NOMO-1 (cell line): ENCODE measurements around the gene OR13F1.
"Not testable (repeated sequence)": the region's sequence is repeated elsewhere in the genome, so short reads cannot be mapped to it uniquely, and the experiment has no call there.

Experiments used
- DNase-seq, 2 experiments: peaks; one replicate each; lab custom pipeline; 2025; ENCODE audit not compliant: unreplicated experiment in 2 of 2; lab: John Stamatoyannopoulos, UW

The OR13F1 gene

GRCh38 chr9:104503963-104504362 is at the start of gene OR13F1:
OR13F1 (plus strand) TSS chr9:104504263; CDS start chr9:104504263, 0 bp downstream.
- DNase-seq: no peak

DNA sequence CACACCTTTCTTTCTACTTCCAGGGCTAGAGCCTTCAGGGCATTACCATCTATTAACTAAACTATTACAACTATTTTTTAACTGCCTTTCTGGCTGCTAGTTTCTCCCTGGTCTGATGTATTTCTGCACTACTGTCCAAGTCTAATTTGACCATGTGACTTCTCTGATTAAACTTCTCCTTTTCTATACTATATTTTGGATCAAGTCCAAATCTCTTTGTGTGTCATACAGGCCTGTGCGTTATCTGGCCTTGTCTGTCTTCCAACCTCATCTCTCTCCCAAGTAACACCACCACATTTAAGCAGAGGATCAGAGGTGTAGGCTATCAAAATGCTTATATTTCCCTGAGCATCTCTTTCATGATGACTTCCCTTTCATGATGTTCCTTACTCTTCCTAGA is 47.2 kb upstream of the OR13F1 start:
- DNase-seq: no peak

DNA sequence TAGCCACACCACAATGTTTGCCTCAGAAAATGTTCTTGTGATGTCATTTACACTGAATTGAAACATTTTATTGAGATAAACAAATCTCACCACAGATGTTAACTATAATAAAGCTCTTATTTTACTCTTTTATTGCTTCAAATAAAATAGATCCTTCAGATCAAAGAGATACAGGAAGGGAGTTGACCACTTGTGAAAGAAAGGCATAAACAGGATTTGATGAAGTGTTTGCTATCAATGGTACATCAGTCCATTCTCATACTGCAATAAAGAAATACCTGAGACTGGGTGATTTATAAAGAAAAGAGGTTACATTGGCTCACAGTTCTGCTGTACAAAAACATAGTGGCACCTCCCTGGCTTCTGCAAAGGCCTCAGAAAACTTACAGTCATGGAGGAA is 40.2 kb upstream of the OR13F1 start:
- DNase-seq: no peak

- DNase-seq: no peak
Observed at GRCh38 chr9:104468261-104468660, 35.8 kb upstream of the OR13F1 start.

GRCh38 chr9:104482921-104483570 is 21.0 kb upstream of the OR13F1 start:
- no peak for DNase-seq

DNA sequence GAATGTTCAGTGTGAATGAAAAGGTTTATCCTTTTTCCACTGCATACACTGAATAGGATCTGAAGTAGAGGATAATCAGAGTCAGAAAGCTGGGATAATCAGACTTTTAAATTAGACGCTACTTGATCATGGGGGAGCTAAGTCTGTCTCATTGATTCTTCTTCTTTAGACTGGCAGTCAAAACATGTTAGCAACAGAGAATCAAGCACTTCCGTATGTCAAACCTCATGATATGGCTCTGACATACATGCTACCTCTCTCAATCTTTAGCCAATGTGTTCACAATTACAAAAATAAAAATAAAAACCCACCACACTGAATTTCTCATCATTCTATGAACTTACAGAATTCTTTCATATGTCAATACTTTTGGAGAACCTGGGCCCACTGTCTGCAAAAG is 19.0 kb upstream of the OR13F1 start:
- no peak for DNase-seq

GRCh38 chr9:104494808-104495207 is 9.3 kb upstream of the OR13F1 start:
- DNase-seq: no peak

DNA sequence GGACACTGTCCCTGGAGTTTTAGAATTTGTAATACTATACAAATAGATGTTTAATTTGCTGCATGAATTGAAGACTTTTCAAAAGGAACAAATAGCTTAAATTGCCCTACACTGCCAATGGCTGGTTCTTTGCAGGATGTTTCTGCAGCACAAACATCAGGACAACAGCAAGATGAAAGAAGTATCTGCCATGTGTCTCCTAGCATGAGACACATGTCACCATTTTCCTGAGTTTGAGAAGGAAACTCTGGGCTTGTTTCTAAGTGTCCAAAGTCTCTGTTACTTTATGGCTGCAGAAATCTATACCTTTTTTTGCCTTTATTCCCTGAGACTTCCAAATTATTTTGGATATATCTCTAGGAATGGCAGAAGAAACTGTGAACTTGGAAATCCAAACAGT is 623 bp upstream of the OR13F1 start:
- no peak for DNase-seq

GRCh38 chr9:104506565-104506964 is 2.5 kb downstream of the OR13F1 start:
- no peak for DNase-seq

- DNase-seq: no peak
Observed at GRCh38 chr9:104514901-104515300, 10.8 kb downstream of the OR13F1 start.

- DNase-seq: not testable (repeated sequence)
Observed at GRCh38 chr9:104520241-104520640, 16.2 kb downstream of the OR13F1 start.

- no peak for DNase-seq
Observed at GRCh38 chr9:104527109-104527508, 23.0 kb downstream of the OR13F1 start, which contains the start of gene OR13C4. OR13C4 (minus strand) TSS chr9:104527209; CDS start chr9:104527209, 0 bp downstream.

DNA sequence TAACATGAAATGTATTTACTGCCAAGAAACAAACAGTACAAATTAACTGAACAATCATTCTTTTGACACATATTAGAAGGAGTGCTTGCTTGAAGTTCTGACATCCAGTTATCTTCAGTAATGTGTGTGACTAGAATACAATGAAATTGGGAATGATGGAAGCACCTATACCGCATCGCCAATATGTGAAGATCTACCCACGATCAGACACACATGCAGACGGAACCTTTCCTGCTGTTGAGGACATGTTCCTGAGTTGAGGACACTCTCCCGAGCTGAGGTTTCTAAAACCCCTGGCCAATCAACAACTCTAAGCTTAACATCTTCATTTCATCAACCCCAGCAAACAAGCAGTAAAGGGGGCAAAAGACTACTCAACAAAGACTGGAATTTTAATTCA is 32.7 kb downstream of the OR13F1 start, which contains the start of gene OR13C3:
TSS of gene OR13C3 (minus strand) at position 101 of the 400 bp plus-strand sequence. CDS start 133 bp downstream, outside the sequence.
- DNase-seq: no peak

GRCh38 chr9:104539275-104539674 is 35.2 kb downstream of the OR13F1 start:
- DNase-seq: no peak

GRCh38 chr9:104544644-104545043 is 40.6 kb downstream of the OR13F1 start:
- DNase-seq: no peak

DNA sequence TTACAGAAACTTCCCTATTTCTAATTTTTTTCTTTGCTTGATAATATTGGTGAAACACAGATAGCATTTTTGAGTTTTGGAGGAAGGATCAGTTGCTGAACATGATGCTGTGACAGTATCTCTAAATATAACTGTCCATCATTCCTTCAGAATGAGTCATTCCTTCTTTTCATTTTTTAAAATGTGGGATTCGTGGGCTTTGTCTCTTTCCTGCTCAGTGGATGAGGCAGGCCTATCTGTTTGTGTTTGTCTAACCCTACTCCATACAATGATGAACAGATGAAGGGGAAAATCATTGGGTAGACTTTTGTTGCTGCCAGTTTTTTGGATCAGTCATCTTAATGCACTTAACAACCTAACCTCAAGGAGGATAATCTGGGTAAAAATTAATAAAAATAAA is 49.2 kb downstream of the OR13F1 start:
- no peak for DNase-seq
